Fibroblast of lung (primary cell): Measurements from ENCODE around the gene ATAD5.

Source experiments
- EZH2 ChIP-seq: IDR thresholded peaks from 2 replicates; pipeline ENCODE4 v1.5.1; 2012; ENCODE audit warnings: low read length, control low read depth, mild to moderate bottlenecking; ENCODE audit errors: missing control alignments
- TF ChIP-seq, protein P1 (sequence below), 2 donors: IDR thresholded peaks in 1 of 2; conservative IDR thresholded peaks in 1 of 2; 1 replicate in 1 of 2; 2 replicates in 1 of 2; pipeline ENCODE4 v1.5.1; 2011 to 2012; ENCODE audit warnings: low read length in 2 of 2, control low read depth in 1 of 2, inconsistent platforms in 1 of 2, low read depth in 1 of 2, mild to moderate bottlenecking in 1 of 2

DNA sequence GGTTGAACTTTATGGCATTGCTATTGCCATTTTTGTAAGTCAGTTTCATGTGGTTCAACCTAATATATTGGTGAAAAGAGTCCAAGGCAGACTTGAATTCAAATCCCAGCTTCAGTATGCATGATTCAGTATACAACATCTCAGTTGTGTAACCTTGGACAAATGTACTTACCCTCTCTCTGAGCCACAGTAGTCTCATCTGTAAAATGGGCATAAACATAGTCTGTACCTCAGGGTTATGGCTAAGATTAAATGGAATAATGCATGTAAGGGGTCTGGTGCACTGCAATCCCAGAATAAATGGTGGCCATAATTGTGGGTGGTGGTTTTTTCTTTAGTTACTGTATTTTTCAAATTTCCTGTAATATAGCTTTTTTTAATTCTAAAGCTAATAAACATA is 85.3 kb downstream of the ATAD5 start:
- TF ChIP-seq EZH2: no peak
- TF ChIP-seq, protein P1, sequence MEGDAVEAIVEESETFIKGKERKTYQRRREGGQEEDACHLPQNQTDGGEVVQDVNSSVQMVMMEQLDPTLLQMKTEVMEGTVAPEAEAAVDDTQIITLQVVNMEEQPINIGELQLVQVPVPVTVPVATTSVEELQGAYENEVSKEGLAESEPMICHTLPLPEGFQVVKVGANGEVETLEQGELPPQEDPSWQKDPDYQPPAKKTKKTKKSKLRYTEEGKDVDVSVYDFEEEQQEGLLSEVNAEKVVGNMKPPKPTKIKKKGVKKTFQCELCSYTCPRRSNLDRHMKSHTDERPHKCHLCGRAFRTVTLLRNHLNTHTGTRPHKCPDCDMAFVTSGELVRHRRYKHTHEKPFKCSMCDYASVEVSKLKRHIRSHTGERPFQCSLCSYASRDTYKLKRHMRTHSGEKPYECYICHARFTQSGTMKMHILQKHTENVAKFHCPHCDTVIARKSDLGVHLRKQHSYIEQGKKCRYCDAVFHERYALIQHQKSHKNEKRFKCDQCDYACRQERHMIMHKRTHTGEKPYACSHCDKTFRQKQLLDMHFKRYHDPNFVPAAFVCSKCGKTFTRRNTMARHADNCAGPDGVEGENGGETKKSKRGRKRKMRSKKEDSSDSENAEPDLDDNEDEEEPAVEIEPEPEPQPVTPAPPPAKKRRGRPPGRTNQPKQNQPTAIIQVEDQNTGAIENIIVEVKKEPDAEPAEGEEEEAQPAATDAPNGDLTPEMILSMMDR (conservative IDR thresholded peaks at IDR 0.05 in 1 of 2, IDR thresholded peaks at IDR 0.05 in 1 of 2; ENCODE audit: low read depth in 1 of 2, low read length in 2 of 2): no peak
